Right cardiac atrium (tissue), 5 donors: ENCODE data around the gene RNF40. TPM values are rescaled to one million over a fixed set of nuclear protein-coding genes. Genes with fewer than 3 reads are reported as not detected.
A peak's percentile ranks its signal among the peaks of the same experiment; 100 is the strongest.
"Not testable (repeated sequence)": the region's sequence is repeated elsewhere in the genome, so short reads cannot be mapped to it uniquely, and the experiment has no call there.

Experiments
- ATAC-seq, 2 donors: fragments of 200-7000 bp; cut with Tn5 transposase; one replicate each; pipeline versions ENCODE4 v1.8.0 to v1.9.1; 2020; ENCODE audit warnings: moderate library complexity in 2 of 2, mild to moderate bottlenecking in 1 of 2
- DNase-seq, 3 donors: peaks; one replicate each; pipeline ENCODE4 v3.0.0-alpha.2; 2020
- H3K27ac ChIP-seq: one replicate; pipeline ENCODE4 v1.5.1; 2013; ENCODE audit warnings: mild to moderate bottlenecking, low read length, control low read depth, moderate library complexity
- H3K27me3 ChIP-seq: one replicate; pipeline ENCODE4 v1.6.1; 2013; ENCODE audit not compliant: control insufficient read depth, insufficient read depth
- H3K4me1 ChIP-seq: one replicate; pipeline ENCODE4 v1.6.1; 2013; ENCODE audit warnings: low read length; ENCODE audit not compliant: control insufficient read depth, insufficient read depth
- H3K4me3 ChIP-seq: one replicate; pipeline ENCODE4 v1.5.1; 2013; ENCODE audit warnings: low read length, control low read depth
- H3K9me3 ChIP-seq: one replicate; pipeline ENCODE4 v1.6.1; 2013; ENCODE audit warnings: low read length; ENCODE audit not compliant: control insufficient read depth
- WGBS: extraction: QIAGEN DNeasy Blood & Tissue Kit; methylation state at CpG from one replicate; pipeline ENCODE4 v1.1.7; 2013; 5-methylcytosine and 5-hydroxymethylcytosine counted together
- intact Hi-C, 4 donors: fragments of 100-400 bp; cut with DNase I; formaldehyde crosslinking; loops; one replicate each; pipeline versions ENCODE4 v1.11.0 to v1.14.0; 2022 to 2023
- polyA plus RNA-seq: library from polyadenylated mRNA; stranded (reverse); fragments of 200-250 nt; gene quantifications from one replicate; pipeline ENCODE4 v1.2.3, GENCODE V29; 2013
- total RNA-seq, 4 donors: library from RNA; stranded (reverse); fragmentation: NEBNext Ultra II Directional; extraction: Animal tissue kit (Norgen Biotek cat#: 25700); gene quantifications; one replicate each; pipeline ENCODE4 v1.2.1, GENCODE V29; 2021
- donor health status: healthy with polysubstance abuse.
- donor health status: DM: no; HTN: yes; CAD: no.
- donor health status: DM: no; HTN: no; CAD: no.
- donor health status: DM: no; HTN: yes; CAD: no; lungs with severe emphysema.
- donor health status: DM: yes; HTN: yes; CAD: no.

RNF40 gene
- total and polyA plus RNA-seq, 5 donors: 36.1 to 64.9 (median 49.0) TPM

- peaks cover 2% of the 10 kb centered on the region for H3K4me1 ChIP-seq
- WGBS: 1% methylated on average over 62 of the region's 62 CpGs
- no peaks in the 10 kb centered on the region for H3K27me3 ChIP-seq
- intact Hi-C loops: no loop called here
- H3K4me3 ChIP-seq: peak overlapping the region; percentile 88
- ATAC-seq (peak; percentile 98), DNase-seq (peak; percentile 90 to 97 (median 96))
- peak overlapping the region; percentile 92 for H3K27ac ChIP-seq
- no peaks in the 10 kb centered on the region for H3K9me3 ChIP-seq
These were observed 43.4 kb downstream of the RNF40 start for GRCh38 chr16:30805370-30806169.

- ATAC-seq: no peak
- 95% methylated on average over 5 of the region's 5 CpGs for WGBS
- Histone ChIP-seq H3K27ac (no peak overlapping the region), H3K27me3 (no peaks in the 10 kb centered on the region), H3K4me3 (no peak overlapping the region), H3K4me1 (peaks cover 2% of the 10 kb centered on the region), H3K9me3 (no peaks in the 10 kb centered on the region)
- intact Hi-C loops: no loop called here
- no peak for DNase-seq
These were observed 46.0 kb downstream of the RNF40 start for GRCh38 chr16:30808146-30808545.

- not testable (repeated sequence) for ATAC-seq, H3K27me3 ChIP-seq
These were observed 46.8 kb downstream of the RNF40 start for GRCh38 chr16:30808890-30809426.

GRCh38 chr16:30809675-30810074 is 47.6 kb downstream of the RNF40 start:
- intact Hi-C loops: loop anchor here in 1 of 4 donors (10.0 kb wide), 1 partner anchor 65 kb away; no protein-coding TSS in a partner anchor
- not testable (repeated sequence) for H3K4me1 ChIP-seq, H3K9me3 ChIP-seq, H3K27me3 ChIP-seq, H3K27ac ChIP-seq, ATAC-seq, H3K4me3 ChIP-seq, DNase-seq
- WGBS: 85% methylated on average over 5 of the region's 5 CpGs

More at GRCh38 chr16:30808890-30809426, 46.8 kb downstream of the RNF40 start:
- DNase-seq, intact Hi-C loops, H3K4me3 ChIP-seq, H3K9me3 ChIP-seq, H3K27ac ChIP-seq, H3K4me1 ChIP-seq: not testable (repeated sequence)
- WGBS: 75% methylated on average over 5 of the region's 5 CpGs

- Histone ChIP-seq H3K27me3 (no peaks in the 10 kb centered on the region), H3K4me1 (no peaks in the 10 kb centered on the region), H3K9me3 (no peaks in the 10 kb centered on the region), H3K4me3 (peak overlapping the region; percentile 38), H3K27ac (peak overlapping the region; percentile 65)
- ATAC-seq (no peak), DNase-seq (no peak)
- intact Hi-C loops: loop anchor here in 1 of 4 donors (10.0 kb wide), 1 partner anchor 61 kb away; no protein-coding TSS in a partner anchor
- WGBS: 87% methylated on average over 3 of the region's 3 CpGs
These were observed 51.7 kb downstream of the RNF40 start for GRCh38 chr16:30813821-30814189.

GRCh38 chr16:30816769-30817168 is 54.6 kb downstream of the RNF40 start:
- intact Hi-C loops: loop anchor here in 1 of 4 donors (10.0 kb wide), 1 partner anchor 58 kb away; no protein-coding TSS in a partner anchor
- H3K27ac ChIP-seq: no peak overlapping the region
- no peak for DNase-seq
- WGBS: 60% methylated on average over 2 of the region's 2 CpGs
- no peaks in the 10 kb centered on the region for H3K9me3 ChIP-seq
- ATAC-seq: no peak
- no peaks in the 10 kb centered on the region for H3K4me1 ChIP-seq
- no peaks in the 10 kb centered on the region for H3K27me3 ChIP-seq
- no peak overlapping the region for H3K4me3 ChIP-seq

- intact Hi-C loops: no loop called here
- DNase-seq: no peak
- peak; percentile 24 to 44 for ATAC-seq
- H3K27me3 ChIP-seq: no peaks in the 10 kb centered on the region
- 85% methylated on average over 34 of the region's 34 CpGs for WGBS
- H3K4me3 ChIP-seq: no peak overlapping the region
- no peaks in the 10 kb centered on the region for H3K9me3 ChIP-seq
- no peak overlapping the region for H3K27ac ChIP-seq
- H3K4me1 ChIP-seq: no peaks in the 10 kb centered on the region
These were observed 58.9 kb downstream of the RNF40 start for GRCh38 chr16:30820952-30821421.

GRCh38 chr16:30821441-30821840 is 59.3 kb downstream of the RNF40 start:
- H3K27ac ChIP-seq, intact Hi-C loops, H3K4me3 ChIP-seq, H3K9me3 ChIP-seq, ATAC-seq, H3K4me1 ChIP-seq, H3K27me3 ChIP-seq, DNase-seq: not testable (repeated sequence)
- WGBS: 91% methylated on average over 9 of the region's 9 CpGs

- no peak for ATAC-seq
- no peak overlapping the region for H3K4me3 ChIP-seq
These were observed 59.8 kb downstream of the RNF40 start for GRCh38 chr16:30821891-30822290.

More at GRCh38 chr16:30821891-30822290, 59.8 kb downstream of the RNF40 start:
- WGBS: 89% methylated on average over 17 of the region's 17 CpGs
- H3K27ac ChIP-seq: no peak overlapping the region
- intact Hi-C loops: no loop called here
- no peaks in the 10 kb centered on the region for H3K4me1 ChIP-seq
- no peak for DNase-seq
- H3K27me3 ChIP-seq: no peaks in the 10 kb centered on the region
- H3K9me3 ChIP-seq: no peaks in the 10 kb centered on the region
